Smooth muscle cell (in vitro differentiated cells): ENCODE measurements around the gene C2orf42. TPM values are rescaled to one million over a fixed set of nuclear protein-coding genes. Genes with fewer than 3 reads are reported as not detected.
"Not testable (repeated sequence)": the region's sequence is repeated elsewhere in the genome, so short reads cannot be mapped to it uniquely, and the experiment has no call there.

ENCODE experiments used
- DNase-seq: peaks from one replicate; lab custom pipeline; 2025; ENCODE audit not compliant: unreplicated experiment; lab: John Stamatoyannopoulos, UW
- H2AFZ ChIP-seq: fragments of 200-600 bp; sonication (generic); 2 replicates; pipeline ENCODE4 v1.6.0; 2016; ENCODE audit warnings: antibody characterized with exemption, low read depth, mild to moderate bottlenecking
- H3F3A ChIP-seq: fragments of 200-600 bp; sonication (generic); 2 replicates; pipeline ENCODE4 v1.6.0; 2017; ENCODE audit warnings: antibody characterized with exemption, low read depth
- H3K27ac ChIP-seq: fragments of 200-600 bp; sonication (generic); 2 replicates; pipeline ENCODE4 v1.5.1; 2016; ENCODE audit warnings: low read depth, mild to moderate bottlenecking
- H3K27me3 ChIP-seq: fragments of 200-600 bp; sonication (generic); 2 replicates; pipeline ENCODE4 v1.6.1; 2016; ENCODE audit warnings: low read depth, mild to moderate bottlenecking
- H3K36me3 ChIP-seq: fragments of 200-600 bp; sonication (generic); 2 replicates; pipeline ENCODE4 v1.5.1; 2016; ENCODE audit warnings: low read depth
- H3K4me1 ChIP-seq: fragments of 200-600 bp; sonication (generic); 2 replicates; pipeline ENCODE4 v1.5.1; 2016; ENCODE audit warnings: low read depth
- H3K4me2 ChIP-seq: fragments of 200-600 bp; sonication (generic); 2 replicates; pipeline ENCODE4 v1.6.0; 2016; ENCODE audit warnings: mild to moderate bottlenecking
- H3K4me3 ChIP-seq: fragments of 200-600 bp; sonication (generic); 2 replicates; pipeline ENCODE4 v1.5.1; 2016; ENCODE audit warnings: mild to moderate bottlenecking
- H3K79me2 ChIP-seq: fragments of 200-600 bp; sonication (generic); 2 replicates; pipeline ENCODE4 v1.6.0; 2016; ENCODE audit warnings: low read depth, mild to moderate bottlenecking
- H3K9ac ChIP-seq: fragments of 200-600 bp; sonication (generic); 2 replicates; pipeline ENCODE4 v1.6.0; 2016; ENCODE audit warnings: low read depth
- H3K9me3 ChIP-seq: fragments of 200-600 bp; sonication (generic); replicated peaks from 2 replicates; pipeline ENCODE4 v1.5.1; 2016; ENCODE audit warnings: low read depth
- H4K20me1 ChIP-seq: fragments of 200-600 bp; sonication (generic); 2 replicates; pipeline ENCODE4 v1.6.0; 2016; ENCODE audit warnings: low read depth
- WGBS: methylation state at CpG from one replicate; pipeline ENCODE4 v1.1.7; 2016; ENCODE audit warnings: low lambda C conversion rate; 5-methylcytosine and 5-hydroxymethylcytosine counted together
- polyA plus RNA-seq: library from polyadenylated mRNA; unstranded; fragments of >200 nt; fragmentation: Nextera tagmentation; extraction: Ambion mirVana; gene quantifications from 2 replicates; pipeline ENCODE4 v1.2.1, GENCODE V29; 2016
- total RNA-seq: library from RNA; depleted of rRNA; stranded (reverse); fragments of >200 nt; gene quantifications from 2 replicates; pipeline ENCODE4 v1.2.3, GENCODE V29; 2014
- TF ChIP-seq, protein P1 (sequence below): fragments of 200-600 bp; sonication (generic); IDR thresholded peaks from 2 replicates; pipeline ENCODE4 v1.5.1; 2017; ENCODE audit warnings: borderline replicate concordance, mild to moderate bottlenecking, antibody characterized with exemption; ENCODE audit not compliant: insufficient read depth, poor library complexity, severe bottlenecking

C2orf42 gene
- total and polyA plus RNA-seq, 2 experiments from 2014 or later, result 7.8 to 9.4 TPM

DNA sequence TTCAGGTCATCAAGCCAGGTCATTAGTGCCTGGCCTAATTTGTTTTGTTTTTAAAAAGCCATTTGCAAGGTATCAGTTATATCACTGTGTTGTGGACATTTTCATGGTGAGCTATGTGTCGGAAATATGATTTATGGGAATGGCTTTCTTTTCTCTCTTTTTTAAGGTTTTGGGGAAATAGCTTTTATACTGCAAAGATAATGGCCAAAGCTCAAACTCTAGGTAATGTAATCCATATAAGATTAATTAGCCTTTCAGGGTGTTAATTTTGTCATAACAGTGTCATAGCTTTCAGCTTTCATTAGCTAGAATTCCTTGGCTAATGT lies 57.7 kb downstream of the C2orf42 start:
- TF ChIP-seq, protein P1, sequence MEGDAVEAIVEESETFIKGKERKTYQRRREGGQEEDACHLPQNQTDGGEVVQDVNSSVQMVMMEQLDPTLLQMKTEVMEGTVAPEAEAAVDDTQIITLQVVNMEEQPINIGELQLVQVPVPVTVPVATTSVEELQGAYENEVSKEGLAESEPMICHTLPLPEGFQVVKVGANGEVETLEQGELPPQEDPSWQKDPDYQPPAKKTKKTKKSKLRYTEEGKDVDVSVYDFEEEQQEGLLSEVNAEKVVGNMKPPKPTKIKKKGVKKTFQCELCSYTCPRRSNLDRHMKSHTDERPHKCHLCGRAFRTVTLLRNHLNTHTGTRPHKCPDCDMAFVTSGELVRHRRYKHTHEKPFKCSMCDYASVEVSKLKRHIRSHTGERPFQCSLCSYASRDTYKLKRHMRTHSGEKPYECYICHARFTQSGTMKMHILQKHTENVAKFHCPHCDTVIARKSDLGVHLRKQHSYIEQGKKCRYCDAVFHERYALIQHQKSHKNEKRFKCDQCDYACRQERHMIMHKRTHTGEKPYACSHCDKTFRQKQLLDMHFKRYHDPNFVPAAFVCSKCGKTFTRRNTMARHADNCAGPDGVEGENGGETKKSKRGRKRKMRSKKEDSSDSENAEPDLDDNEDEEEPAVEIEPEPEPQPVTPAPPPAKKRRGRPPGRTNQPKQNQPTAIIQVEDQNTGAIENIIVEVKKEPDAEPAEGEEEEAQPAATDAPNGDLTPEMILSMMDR, result no peak
- no peak for DNase-seq
- no peak overlapping the region for H3K9ac ChIP-seq
- no peaks in the 10 kb centered on the region for H3K9me3 ChIP-seq
- peak overlapping the region; percentile 86 for H3K27ac ChIP-seq
- peaks cover 12% of the 10 kb centered on the region for H3F3A ChIP-seq
- WGBS, result 100% methylated on average over 1 of the region's 1 CpG
- peak overlapping the region; percentile 39 for H3K4me3 ChIP-seq
- H3K4me1 ChIP-seq, result peaks cover 17% of the 10 kb centered on the region
- no peaks in the 10 kb centered on the region for H3K36me3 ChIP-seq
- H4K20me1 ChIP-seq, result no peaks in the 10 kb centered on the region
- no peaks in the 10 kb centered on the region for H3K79me2 ChIP-seq
- peak overlapping the region; percentile 78 for H3K4me2 ChIP-seq
- H2AFZ ChIP-seq, result peak overlapping the region; percentile 75
- no peaks in the 10 kb centered on the region for H3K27me3 ChIP-seq

DNA sequence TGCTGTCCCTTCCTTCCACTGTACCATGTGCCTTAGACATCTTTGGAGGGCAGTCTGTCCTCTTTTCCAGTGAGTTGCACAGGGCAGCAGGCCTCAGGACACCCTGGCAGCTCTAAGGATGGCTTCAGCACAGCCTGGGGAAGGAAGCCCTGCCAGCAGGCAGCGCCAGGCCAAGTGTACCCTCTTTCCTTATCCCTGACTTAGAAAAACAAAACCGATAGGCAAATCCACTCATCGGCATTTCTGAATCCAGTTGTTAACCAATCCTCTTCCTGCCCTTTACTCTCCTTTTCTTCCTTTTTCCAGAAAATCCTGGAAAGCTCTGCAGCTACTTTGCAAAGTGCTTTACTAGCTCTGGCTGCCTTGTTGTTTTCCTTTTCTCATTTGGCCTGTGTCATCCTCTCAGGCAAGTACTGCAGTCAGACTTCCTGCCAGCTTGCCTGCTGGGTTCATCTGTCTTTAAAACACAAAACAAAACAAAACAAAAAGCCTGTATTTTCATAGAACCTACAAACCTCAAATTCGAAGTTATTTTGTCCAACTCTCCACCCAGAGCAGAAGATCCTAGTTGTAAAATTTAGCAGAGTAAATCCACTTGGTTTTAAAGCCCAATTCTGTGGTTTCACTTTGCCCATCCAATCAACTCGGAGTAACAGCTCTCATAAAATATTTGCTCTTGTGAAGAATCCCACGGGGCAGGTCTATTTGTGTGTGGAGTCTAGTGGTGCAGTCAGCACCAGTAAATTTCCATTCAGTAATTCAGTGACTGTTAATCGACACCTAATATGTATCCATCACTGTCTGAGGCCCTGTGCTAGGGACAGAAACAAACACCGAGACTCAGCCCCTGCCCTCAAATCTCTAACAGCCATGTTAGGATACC lies 58.3 kb downstream of the C2orf42 start:
- no peaks in the 10 kb centered on the region for H3K36me3 ChIP-seq
- peak overlapping the region; percentile 78 for H3K4me2 ChIP-seq
- H3K27ac ChIP-seq, result peak overlapping the region; percentile 86
- H3K27me3 ChIP-seq, result no peaks in the 10 kb centered on the region
- no peaks in the 10 kb centered on the region for H3K79me2 ChIP-seq
- H3K9ac ChIP-seq, result peak overlapping the region; percentile 48
- TF ChIP-seq, protein P1, result no peak
- peaks cover 9% of the 10 kb centered on the region for H3F3A ChIP-seq
- peak overlapping the region; percentile 39 for H3K4me3 ChIP-seq
- H3K4me1 ChIP-seq, result peaks cover 17% of the 10 kb centered on the region
- no peak for DNase-seq
- 33% methylated on average over 8 of the region's 8 CpGs for WGBS
- peak overlapping the region; percentile 75 for H2AFZ ChIP-seq
- no peaks in the 10 kb centered on the region for H3K9me3 ChIP-seq
- H4K20me1 ChIP-seq, result no peaks in the 10 kb centered on the region

DNA sequence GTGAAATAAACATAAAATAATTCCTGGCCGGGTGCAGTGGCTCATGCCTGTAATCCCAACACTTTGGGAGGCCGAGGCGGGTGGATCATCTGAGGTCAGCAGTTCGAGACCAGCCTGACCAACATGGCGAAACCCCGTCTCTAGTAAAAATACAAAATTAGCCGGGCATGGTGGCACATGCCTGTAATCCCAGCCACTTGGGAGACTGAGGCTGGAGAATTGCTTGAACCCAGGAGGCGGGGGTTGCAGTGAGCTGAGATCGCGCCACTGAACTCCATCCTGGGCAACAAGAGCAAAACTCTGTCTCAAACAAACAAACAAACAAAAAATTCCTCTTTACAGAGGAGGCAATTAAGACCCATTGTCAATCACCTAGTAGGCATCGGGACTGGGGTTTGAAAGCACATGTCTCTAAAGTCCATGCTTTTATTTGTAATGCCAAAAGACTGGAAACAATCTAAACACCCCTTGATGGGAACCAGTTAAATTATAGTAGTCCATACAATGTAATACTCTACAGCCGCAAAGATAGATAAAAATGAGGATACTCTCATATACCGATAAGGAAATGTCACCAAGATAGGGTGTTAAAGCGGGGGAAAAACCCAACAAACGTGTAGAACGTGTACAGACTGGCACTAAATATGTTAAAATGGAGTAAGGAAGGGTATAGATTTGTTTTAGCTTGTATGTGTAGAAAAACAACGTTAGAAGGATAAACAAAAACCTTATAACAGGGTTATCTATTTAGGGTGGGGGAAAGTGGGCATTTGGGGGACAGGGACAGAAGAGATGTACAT lies 59.3 kb downstream of the C2orf42 start:
- not testable (repeated sequence) for H3K9ac ChIP-seq, H3F3A ChIP-seq, H3K36me3 ChIP-seq, DNase-seq, H4K20me1 ChIP-seq, H3K9me3 ChIP-seq, H3K79me2 ChIP-seq, H3K27me3 ChIP-seq
- Histone ChIP-seq H2AFZ (peak overlapping the region; percentile 52), H3K4me1 (peaks cover 17% of the 10 kb centered on the region), H3K4me3 (peak overlapping the region; percentile 39), H3K4me2 (peak overlapping the region; percentile 78), H3K27ac (peak overlapping the region; percentile 86)
- 78% methylated on average over 17 of the region's 17 CpGs for WGBS

DNA sequence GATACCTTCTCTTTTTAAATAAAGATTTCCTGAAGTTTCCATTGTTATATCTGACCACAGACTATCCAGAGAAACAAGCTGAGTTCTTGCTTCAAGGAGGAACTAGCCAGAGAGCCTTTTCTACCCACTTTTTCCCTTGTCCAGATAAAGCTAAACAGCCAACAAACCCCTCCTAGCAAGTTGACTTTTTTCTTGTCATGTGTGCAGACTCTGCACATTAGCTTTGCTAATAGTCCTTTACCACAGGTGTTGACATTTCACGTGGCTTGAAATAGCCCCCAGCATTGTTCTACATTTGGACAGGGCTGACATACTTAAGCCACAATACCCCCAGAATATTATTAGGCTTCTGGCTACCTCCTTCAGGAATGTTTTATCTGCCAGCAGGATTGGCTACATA lies 62.8 kb downstream of the C2orf42 start:
- Histone ChIP-seq H3K9ac (no peak overlapping the region), H3K9me3 (no peaks in the 10 kb centered on the region), H3K4me2 (no peak overlapping the region), H3K4me1 (peaks cover 26% of the 10 kb centered on the region), H3K4me3 (no peak overlapping the region), H3K27me3 (no peaks in the 10 kb centered on the region), H3K79me2 (no peaks in the 10 kb centered on the region), H3F3A (peaks cover 15% of the 10 kb centered on the region), H3K36me3 (no peaks in the 10 kb centered on the region), H3K27ac (no peak overlapping the region), H4K20me1 (no peaks in the 10 kb centered on the region), H2AFZ (no peak overlapping the region)
- no peak for DNase-seq
- WGBS, result 56% methylated on average over 1 of the region's 1 CpG
- TF ChIP-seq, protein P1, result no peak
